ENCODE results near the gene BLOC1S1. TPM values are rescaled to one million over a fixed set of nuclear protein-coding genes. Genes with fewer than 3 reads are reported as not detected.

The BLOC1S1 gene
- total RNA-seq, 1 donor from 2014 or later, result 67.3 TPM

GRCh38 chr12:55725556-55725955 is 9.7 kb downstream of the BLOC1S1 start:
- Mint-ChIP-seq H3K9me3 (ENCODE audit: low read depth) (no peaks in the 10 kb centered on the region), H3K27me3 (ENCODE audit: low read depth) (no peaks in the 10 kb centered on the region), H3K4me1 (ENCODE audit: low read depth) (peaks cover 60% of the 10 kb centered on the region), H3K36me3 (ENCODE audit: low read depth) (peaks cover 27% of the 10 kb centered on the region), H3K27ac (ENCODE audit: unreplicated experiment) (peak overlapping the region; percentile 71), H3K4me3 (ENCODE audit: unreplicated experiment) (peak overlapping the region; percentile 91)
- DNase-seq (ENCODE audit: low spot score), result no peak
- TF ChIP-seq, protein P1, sequence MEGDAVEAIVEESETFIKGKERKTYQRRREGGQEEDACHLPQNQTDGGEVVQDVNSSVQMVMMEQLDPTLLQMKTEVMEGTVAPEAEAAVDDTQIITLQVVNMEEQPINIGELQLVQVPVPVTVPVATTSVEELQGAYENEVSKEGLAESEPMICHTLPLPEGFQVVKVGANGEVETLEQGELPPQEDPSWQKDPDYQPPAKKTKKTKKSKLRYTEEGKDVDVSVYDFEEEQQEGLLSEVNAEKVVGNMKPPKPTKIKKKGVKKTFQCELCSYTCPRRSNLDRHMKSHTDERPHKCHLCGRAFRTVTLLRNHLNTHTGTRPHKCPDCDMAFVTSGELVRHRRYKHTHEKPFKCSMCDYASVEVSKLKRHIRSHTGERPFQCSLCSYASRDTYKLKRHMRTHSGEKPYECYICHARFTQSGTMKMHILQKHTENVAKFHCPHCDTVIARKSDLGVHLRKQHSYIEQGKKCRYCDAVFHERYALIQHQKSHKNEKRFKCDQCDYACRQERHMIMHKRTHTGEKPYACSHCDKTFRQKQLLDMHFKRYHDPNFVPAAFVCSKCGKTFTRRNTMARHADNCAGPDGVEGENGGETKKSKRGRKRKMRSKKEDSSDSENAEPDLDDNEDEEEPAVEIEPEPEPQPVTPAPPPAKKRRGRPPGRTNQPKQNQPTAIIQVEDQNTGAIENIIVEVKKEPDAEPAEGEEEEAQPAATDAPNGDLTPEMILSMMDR (IDR thresholded peaks at IDR 0.05), result no peak

DNA sequence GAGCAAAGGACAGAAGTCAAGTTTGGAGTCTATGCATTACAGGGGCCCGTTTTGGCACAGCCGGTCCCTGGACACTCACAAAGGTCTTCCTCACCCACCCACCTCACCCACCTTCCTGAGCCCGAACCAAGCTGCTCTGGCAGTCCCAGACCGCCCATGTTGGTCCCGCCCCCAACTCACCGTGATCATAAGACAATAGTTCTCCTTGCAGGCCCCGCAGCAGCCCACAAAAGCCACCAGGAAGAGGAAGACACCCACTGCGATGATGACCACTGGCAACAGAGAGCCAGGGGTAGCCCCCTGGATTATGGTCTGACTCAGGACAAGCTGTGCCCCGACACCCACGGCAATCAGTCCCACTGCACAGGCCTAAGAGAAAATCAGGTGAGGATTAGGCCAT is 11.1 kb downstream of the BLOC1S1 start:
- H3K4me3 Mint-ChIP-seq (ENCODE audit: unreplicated experiment), result peak overlapping the region; percentile 91
- H3K36me3 Mint-ChIP-seq (ENCODE audit: low read depth), result peaks cover 27% of the 10 kb centered on the region
- TF ChIP-seq, protein P1 (IDR thresholded peaks at IDR 0.05), result no peak
- DNase-seq (ENCODE audit: low spot score), result no peak
- H3K27ac Mint-ChIP-seq (ENCODE audit: unreplicated experiment), result peak overlapping the region; percentile 94
- no peaks in the 10 kb centered on the region for H3K27me3 Mint-ChIP-seq (ENCODE audit: low read depth)
- H3K4me1 Mint-ChIP-seq (ENCODE audit: low read depth), result peaks cover 50% of the 10 kb centered on the region
- H3K9me3 Mint-ChIP-seq (ENCODE audit: low read depth), result no peaks in the 10 kb centered on the region

DNA sequence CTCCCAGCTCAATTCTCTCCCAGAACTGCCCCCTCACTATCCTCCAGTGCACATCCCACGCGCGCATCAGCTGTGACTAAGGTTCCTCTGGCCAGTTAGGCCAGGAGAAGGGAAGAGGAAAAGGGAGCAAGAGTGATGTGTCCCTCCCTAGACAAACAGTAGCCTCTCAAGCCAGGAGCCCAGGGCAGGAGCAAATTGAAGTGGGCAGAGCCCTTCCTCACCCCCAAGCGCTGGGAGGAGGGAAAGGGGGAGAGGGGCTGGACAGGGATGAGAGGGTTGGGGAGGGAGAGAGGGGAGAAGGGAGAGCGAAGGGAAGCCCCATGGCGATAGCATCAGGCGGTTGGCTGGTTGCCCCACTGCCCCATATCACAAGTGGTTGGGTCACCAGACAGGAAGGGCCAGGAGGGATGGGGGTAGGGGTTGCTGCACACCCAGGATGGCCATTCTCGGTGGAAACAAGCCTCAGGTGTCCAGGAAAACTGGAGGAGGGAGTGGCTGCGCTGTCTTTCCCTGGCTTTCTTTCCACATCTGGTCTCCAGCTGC is 11.9 kb downstream of the BLOC1S1 start:
- H3K9me3 Mint-ChIP-seq (ENCODE audit: low read depth), result no peaks in the 10 kb centered on the region
- no peak for DNase-seq (ENCODE audit: low spot score)

GRCh38 chr12:55728186-55728938 is 12.5 kb downstream of the BLOC1S1 start:
- peaks cover 26% of the 10 kb centered on the region for H3K36me3 Mint-ChIP-seq (ENCODE audit: low read depth)
- H3K4me3 Mint-ChIP-seq (ENCODE audit: unreplicated experiment), result peak overlapping the region; percentile 91
- no peaks in the 10 kb centered on the region for H3K27me3 Mint-ChIP-seq (ENCODE audit: low read depth)
- H3K9me3 Mint-ChIP-seq (ENCODE audit: low read depth), result no peaks in the 10 kb centered on the region
- TF ChIP-seq, protein P1 (IDR thresholded peaks at IDR 0.05), result peak; percentile 9
- no peak for DNase-seq (ENCODE audit: low spot score)
- peak overlapping the region; percentile 98 for H3K27ac Mint-ChIP-seq (ENCODE audit: unreplicated experiment)
- H3K4me1 Mint-ChIP-seq (ENCODE audit: low read depth), result peaks cover 50% of the 10 kb centered on the region

More for the DNA sequence above, 11.9 kb downstream of the BLOC1S1 start:
- Mint-ChIP-seq H3K4me1 (ENCODE audit: low read depth) (peaks cover 50% of the 10 kb centered on the region), H3K27me3 (ENCODE audit: low read depth) (no peaks in the 10 kb centered on the region), H3K27ac (ENCODE audit: unreplicated experiment) (peak overlapping the region; percentile 94), H3K4me3 (ENCODE audit: unreplicated experiment) (peak overlapping the region; percentile 91), H3K36me3 (ENCODE audit: low read depth) (peaks cover 27% of the 10 kb centered on the region)
- TF ChIP-seq, protein P1 (IDR thresholded peaks at IDR 0.05), result no peak

GRCh38 chr12:55728939-55729818 is 13.3 kb downstream of the BLOC1S1 start, which contains the start of gene CD63:
Gene CD63 (minus strand): TSS chr12:55729009. CDS start chr12:55728341, 668 bp downstream.
- DNase-seq (ENCODE audit: low spot score), result no peak
- H3K4me1 Mint-ChIP-seq (ENCODE audit: low read depth), result peaks cover 47% of the 10 kb centered on the region
- no peaks in the 10 kb centered on the region for H3K27me3 Mint-ChIP-seq (ENCODE audit: low read depth)
- H3K9me3 Mint-ChIP-seq (ENCODE audit: low read depth), result no peaks in the 10 kb centered on the region
- H3K27ac Mint-ChIP-seq (ENCODE audit: unreplicated experiment), result peak within 1 kb of the TSS; percentile 98
- peaks cover 22% of the 10 kb centered on the region for H3K36me3 Mint-ChIP-seq (ENCODE audit: low read depth)
- peak within 1 kb of the TSS; percentile 91 for H3K4me3 Mint-ChIP-seq (ENCODE audit: unreplicated experiment)
- TF ChIP-seq, protein P1 (IDR thresholded peaks at IDR 0.05), result no peak
